GM20000 (cell line): ENCODE data around the gene EMILIN2.
"Not testable (repeated sequence)": the region's sequence is repeated elsewhere in the genome, so short reads cannot be mapped to it uniquely, and the experiment has no call there.

Source experiments
- DNase-seq: peaks from one replicate; pipeline ENCODE4 v3.0.0; 2012; ENCODE audit warnings: low spot score
- TF ChIP-seq, protein P1 (sequence below): IDR thresholded peaks from 2 replicates; pipeline ENCODE4 v1.5.1; 2012; ENCODE audit warnings: mild to moderate bottlenecking, control low read depth; ENCODE audit errors: extremely low read depth, missing control alignments

The EMILIN2 gene

GRCh38 chr18:2846636-2847316, at the start of gene EMILIN2:
Gene EMILIN2 (plus strand): TSS chr18:2847006. CDS start chr18:2847189, 183 bp downstream.
- TF ChIP-seq, protein P1, sequence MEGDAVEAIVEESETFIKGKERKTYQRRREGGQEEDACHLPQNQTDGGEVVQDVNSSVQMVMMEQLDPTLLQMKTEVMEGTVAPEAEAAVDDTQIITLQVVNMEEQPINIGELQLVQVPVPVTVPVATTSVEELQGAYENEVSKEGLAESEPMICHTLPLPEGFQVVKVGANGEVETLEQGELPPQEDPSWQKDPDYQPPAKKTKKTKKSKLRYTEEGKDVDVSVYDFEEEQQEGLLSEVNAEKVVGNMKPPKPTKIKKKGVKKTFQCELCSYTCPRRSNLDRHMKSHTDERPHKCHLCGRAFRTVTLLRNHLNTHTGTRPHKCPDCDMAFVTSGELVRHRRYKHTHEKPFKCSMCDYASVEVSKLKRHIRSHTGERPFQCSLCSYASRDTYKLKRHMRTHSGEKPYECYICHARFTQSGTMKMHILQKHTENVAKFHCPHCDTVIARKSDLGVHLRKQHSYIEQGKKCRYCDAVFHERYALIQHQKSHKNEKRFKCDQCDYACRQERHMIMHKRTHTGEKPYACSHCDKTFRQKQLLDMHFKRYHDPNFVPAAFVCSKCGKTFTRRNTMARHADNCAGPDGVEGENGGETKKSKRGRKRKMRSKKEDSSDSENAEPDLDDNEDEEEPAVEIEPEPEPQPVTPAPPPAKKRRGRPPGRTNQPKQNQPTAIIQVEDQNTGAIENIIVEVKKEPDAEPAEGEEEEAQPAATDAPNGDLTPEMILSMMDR, result no peak
- DNase-seq, result peak; percentile 86

- peak; percentile 8 for DNase-seq
- TF ChIP-seq, protein P1, result no peak
Observed at GRCh38 chr18:2797951-2798350, 48.9 kb upstream of the EMILIN2 start.

- TF ChIP-seq, protein P1, result no peak
- DNase-seq, result no peak
Observed at GRCh38 chr18:2799369-2799768, 47.4 kb upstream of the EMILIN2 start.

GRCh38 chr18:2805970-2806943, 40.5 kb upstream of the EMILIN2 start:
- no peak for DNase-seq
- TF ChIP-seq, protein P1, result no peak

DNA sequence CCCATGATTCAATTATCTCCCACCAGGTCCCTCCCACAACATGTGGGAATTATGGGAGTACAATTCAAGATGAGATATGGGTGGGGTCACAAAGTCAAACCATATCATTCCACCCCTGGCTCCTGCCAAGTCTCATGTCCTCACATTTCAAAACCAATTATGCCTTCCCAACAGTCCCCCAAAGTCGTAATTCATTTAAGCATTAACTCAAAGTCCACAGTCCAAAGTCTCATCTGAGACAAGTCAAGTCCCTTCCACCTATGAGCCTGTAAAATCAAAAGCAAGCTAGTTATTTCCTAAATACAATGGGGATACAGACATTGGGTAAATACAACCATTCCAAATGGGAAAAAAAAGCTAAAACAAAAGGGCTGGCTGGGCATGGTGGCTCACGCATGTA, 38.2 kb upstream of the EMILIN2 start:
- DNase-seq, result not testable (repeated sequence)

- DNase-seq, result not testable (repeated sequence)
Observed at GRCh38 chr18:2809666-2810183, 37.1 kb upstream of the EMILIN2 start.

DNA sequence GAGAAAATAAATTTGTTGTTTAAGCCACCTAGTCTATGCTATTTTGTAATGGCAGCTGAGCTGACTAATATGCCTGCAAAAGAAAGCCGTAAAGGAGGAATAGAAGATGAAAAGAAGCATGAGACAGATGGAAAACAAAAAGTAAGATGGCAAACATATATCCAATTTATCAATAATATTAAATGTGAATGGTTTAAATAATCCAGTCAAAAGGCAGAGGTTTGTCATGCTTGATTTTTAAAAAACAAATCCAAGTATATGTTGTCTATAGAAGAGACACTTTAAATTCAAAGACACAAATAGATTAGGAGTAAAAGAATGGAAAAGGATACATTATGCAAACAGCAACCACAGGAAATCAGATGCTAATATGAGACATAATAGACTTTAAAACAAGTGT, 35.4 kb upstream of the EMILIN2 start:
- DNase-seq, result no peak
- TF ChIP-seq, protein P1, result no peak

- TF ChIP-seq, protein P1, result no peak
- DNase-seq, result no peak
Observed at GRCh38 chr18:2814928-2815327, 31.9 kb upstream of the EMILIN2 start.
